ENCODE measurements around the gene GLUD2.

DNA sequence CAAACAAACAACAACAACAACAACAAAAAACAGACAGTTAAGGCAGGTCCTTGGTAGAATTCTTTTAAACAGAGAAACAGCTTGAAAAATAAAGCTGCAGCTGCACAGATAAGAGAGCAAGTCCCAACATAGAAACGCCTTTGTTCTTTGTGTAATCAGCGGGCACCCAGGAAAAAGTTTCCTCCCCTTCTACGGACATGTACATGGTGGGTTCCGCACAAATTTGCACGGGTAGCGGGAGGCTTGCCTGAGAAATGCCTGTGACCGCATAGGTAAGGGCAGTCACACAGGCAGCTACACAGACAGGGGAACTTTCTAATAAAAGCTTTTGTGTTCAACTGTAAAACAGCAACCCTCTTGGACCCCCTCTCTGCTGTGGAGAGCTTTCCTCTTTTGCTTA, 36.2 kb upstream of the GLUD2 start:
- TF ChIP-seq, protein P1, sequence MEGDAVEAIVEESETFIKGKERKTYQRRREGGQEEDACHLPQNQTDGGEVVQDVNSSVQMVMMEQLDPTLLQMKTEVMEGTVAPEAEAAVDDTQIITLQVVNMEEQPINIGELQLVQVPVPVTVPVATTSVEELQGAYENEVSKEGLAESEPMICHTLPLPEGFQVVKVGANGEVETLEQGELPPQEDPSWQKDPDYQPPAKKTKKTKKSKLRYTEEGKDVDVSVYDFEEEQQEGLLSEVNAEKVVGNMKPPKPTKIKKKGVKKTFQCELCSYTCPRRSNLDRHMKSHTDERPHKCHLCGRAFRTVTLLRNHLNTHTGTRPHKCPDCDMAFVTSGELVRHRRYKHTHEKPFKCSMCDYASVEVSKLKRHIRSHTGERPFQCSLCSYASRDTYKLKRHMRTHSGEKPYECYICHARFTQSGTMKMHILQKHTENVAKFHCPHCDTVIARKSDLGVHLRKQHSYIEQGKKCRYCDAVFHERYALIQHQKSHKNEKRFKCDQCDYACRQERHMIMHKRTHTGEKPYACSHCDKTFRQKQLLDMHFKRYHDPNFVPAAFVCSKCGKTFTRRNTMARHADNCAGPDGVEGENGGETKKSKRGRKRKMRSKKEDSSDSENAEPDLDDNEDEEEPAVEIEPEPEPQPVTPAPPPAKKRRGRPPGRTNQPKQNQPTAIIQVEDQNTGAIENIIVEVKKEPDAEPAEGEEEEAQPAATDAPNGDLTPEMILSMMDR (conservative IDR thresholded peaks at IDR 0.05; ENCODE audit: low read length): no peak
- no peak for TF ChIP-seq EZH2phosphoT487 (IDR thresholded peaks at IDR 0.05; ENCODE audit: borderline replicate concordance)
